IMR-90 (cell line): Measurements from ENCODE around the gene NKAIN2. TPM values are rescaled to one million over a fixed set of nuclear protein-coding genes. Genes with fewer than 3 reads are reported as not detected.

ENCODE experiments used
- ATAC-seq: fragments of 200-7000 bp; cut with Tn5 transposase; 2 replicates; pipeline ENCODE4 v1.9.1; 2020; ENCODE audit warnings: low read depth, mild to moderate bottlenecking, moderate library complexity
- BruUV-seq: library from RNA; stranded (reverse); fragments of 400-500 nt; replicated peaks from 2 replicates; lab custom pipeline; 2021; lab: Mats Ljungman, UMichigan
- CTCF ChIA-PET: fragments of 300-600 bp; formaldehyde crosslinking; extraction: SDS; loops from one replicate; lab custom pipeline; 2021; ENCODE audit warnings: antibody characterized with exemption; lab: Yijun Ruan, JAX
- POLR2A ChIA-PET: fragments of 300-600 bp; sonication (Branson Sonifier 250); formaldehyde crosslinking; loops from one replicate; lab custom pipeline; 2022; ENCODE audit warnings: antibody characterized with exemption; ENCODE audit not compliant: unreplicated experiment; lab: Charles Lee
- DNase-seq: peaks from one replicate; pipeline ENCODE4 v3.0.0; 2013
- H2AFZ ChIP-seq: replicated peaks from 2 replicates; pipeline ENCODE3; 2013; ENCODE audit warnings: low read length, mild to moderate bottlenecking; ENCODE audit not compliant: poor library complexity
- H2AK5ac ChIP-seq: 2 replicates; pipeline ENCODE4 v1.6.1; 2013; ENCODE audit warnings: low read depth, low read length, inconsistent platforms
- H2AK9ac ChIP-seq: replicated peaks from 2 replicates; pipeline ENCODE3; 2013; ENCODE audit warnings: mild to moderate bottlenecking, low read depth, low read length, moderate library complexity; ENCODE audit not compliant: poor library complexity
- H2BK120ac ChIP-seq: 2 replicates; pipeline ENCODE4 v1.6.1; 2013; ENCODE audit warnings: low read depth, low read length, inconsistent platforms
- H2BK15ac ChIP-seq: 3 replicates; pipeline ENCODE4 v1.6.1; 2013; ENCODE audit warnings: low read depth, low read length, inconsistent platforms
- H2BK20ac ChIP-seq: 2 replicates; pipeline ENCODE4 v1.6.1; 2013; ENCODE audit warnings: low read depth, mild to moderate bottlenecking, inconsistent platforms, low read length, moderate library complexity
- H2BK5ac ChIP-seq: 2 replicates; pipeline ENCODE4 v1.6.1; 2013; ENCODE audit warnings: mild to moderate bottlenecking, low read depth, low read length, inconsistent platforms; ENCODE audit not compliant: poor library complexity, severe bottlenecking
- H3K14ac ChIP-seq: replicated peaks from 2 replicates; pipeline ENCODE4 v1.6.1; 2013; ENCODE audit warnings: low read depth, low read length, inconsistent platforms
- H3K18ac ChIP-seq: 2 replicates; pipeline ENCODE4 v1.6.1; 2013; ENCODE audit warnings: low read depth, low read length, control low read depth
- H3K23ac ChIP-seq: 2 replicates; pipeline ENCODE4 v1.6.1; 2013; ENCODE audit warnings: low read depth, low read length, inconsistent platforms
- H3K27ac ChIP-seq: 2 replicates; pipeline ENCODE4 v1.5.1; 2013; ENCODE audit warnings: mild to moderate bottlenecking, control low read depth, low read length; ENCODE audit not compliant: insufficient read depth
- H3K27me3 ChIP-seq: 2 replicates; pipeline ENCODE4 v1.6.1; 2013; ENCODE audit warnings: low read length; ENCODE audit not compliant: control insufficient read depth, insufficient read depth
- H3K36me3 ChIP-seq: 2 replicates; pipeline ENCODE4 v1.6.1; 2013; ENCODE audit warnings: low read length, mixed read lengths; ENCODE audit not compliant: control insufficient read depth, insufficient read depth
- H3K4ac ChIP-seq: 2 replicates; pipeline ENCODE4 v1.6.1; 2013; ENCODE audit warnings: low read depth, low read length, inconsistent platforms
- H3K4me1 ChIP-seq: 2 replicates; pipeline ENCODE4 v1.6.1; 2013; ENCODE audit warnings: low read length, mixed read lengths; ENCODE audit not compliant: control insufficient read depth, insufficient read depth
- H3K4me2 ChIP-seq: 2 replicates; pipeline ENCODE4 v1.6.1; 2013; ENCODE audit warnings: low read depth, mild to moderate bottlenecking, control low read depth, low read length, moderate library complexity
- H3K4me3 ChIP-seq: 2 replicates; pipeline ENCODE4 v1.5.1; 2013; ENCODE audit warnings: low read depth, mild to moderate bottlenecking, control low read depth, low read length, moderate library complexity; ENCODE audit not compliant: insufficient read depth
- H3K56ac ChIP-seq: 2 replicates; pipeline ENCODE4 v1.6.1; 2013; ENCODE audit warnings: low read length, inconsistent platforms; ENCODE audit not compliant: insufficient read depth; ENCODE audit errors: extremely low read depth
- H3K79me1 ChIP-seq, 2 experiments: 2 replicates each; pipeline ENCODE4 v1.6.1; 2013; ENCODE audit warnings: low read length in 2 of 2, inconsistent platforms in 1 of 2, low read depth in 1 of 2
- H3K9ac ChIP-seq: 2 replicates; pipeline ENCODE4 v1.6.1; 2013; ENCODE audit warnings: low read depth, low read length, control low read depth
- H3K9me1 ChIP-seq: 2 replicates; pipeline ENCODE4 v1.6.1; 2013; ENCODE audit warnings: low read length, inconsistent platforms; ENCODE audit not compliant: insufficient read depth
- H3K9me3 ChIP-seq: 2 replicates; pipeline ENCODE4 v1.6.1; 2013; ENCODE audit warnings: low read length; ENCODE audit not compliant: control insufficient read depth, insufficient read depth
- H4K20me1 ChIP-seq: 2 replicates; pipeline ENCODE4 v1.6.1; 2013; ENCODE audit warnings: low read length, inconsistent platforms; ENCODE audit not compliant: insufficient read depth
- H4K5ac ChIP-seq: 2 replicates; pipeline ENCODE4 v1.6.1; 2013; ENCODE audit warnings: mild to moderate bottlenecking, low read depth, low read length, control low read depth
- H4K8ac ChIP-seq, 2 experiments: 2 replicates each; pipeline ENCODE4 v1.6.1; 2013; ENCODE audit warnings: low read depth in 2 of 2, low read length in 2 of 2, control low read depth in 1 of 2, inconsistent platforms in 1 of 2
- H4K91ac ChIP-seq: 2 replicates; pipeline ENCODE4 v1.6.1; 2013; ENCODE audit warnings: low read depth, low read length, inconsistent platforms; ENCODE audit not compliant: insufficient read depth
- WGBS, 2 experiments: methylation state at CpG; one replicate each; pipeline versions ENCODE4 v1.1.5 to v1.1.7; 2013; ENCODE audit warnings: missing lambda C conversion rate in 2 of 2; ENCODE audit not compliant: insufficient read length in 1 of 2; ENCODE audit errors: extremely low coverage in 2 of 2; 5-methylcytosine and 5-hydroxymethylcytosine counted together
- dilution Hi-C: fragments of 300-500 bp; cut with HindIII; formaldehyde crosslinking; loops from one replicate; pipeline ENCODE4 v1.14.3; 2018; ENCODE audit warnings: low sequenced_read_pairs; ENCODE audit not compliant: unreplicated experiment
- in situ Hi-C: fragments of 300-500 bp; cut with MboI; formaldehyde crosslinking; loops from 3 replicates; pipeline ENCODE4 v1.14.3; 2019; ENCODE audit warnings: low sequenced_read_pairs, inconsistent platforms, mixed read lengths
- intact Hi-C: fragments of 100-400 bp; cut with micrococcal nuclease; formaldehyde crosslinking; loops from 2 replicates; pipeline ENCODE4 v1.10.0; 2022
- polyA plus RNA-seq, 3 experiments: library from polyadenylated mRNA; depleted of rRNA; stranded (reverse); fragments of >200 nt; gene quantifications; 2 replicates each; pipeline ENCODE4 v1.2.3, GENCODE V29; 2012; ENCODE audit warnings: low replicate concordance in 1 of 3
- total RNA-seq: library from RNA; depleted of rRNA; stranded (reverse); fragments of >200 nt; gene quantifications from 2 replicates; pipeline ENCODE4 v1.2.3, GENCODE V29; 2012
- TF ChIP-seq, protein P1 (sequence below): fragments of 150-350 bp; IDR thresholded peaks from 2 replicates; pipeline ENCODE4 v1.6.1; 2017; ENCODE audit warnings: mild to moderate bottlenecking, antibody characterized with exemption, low read length, low read depth
- TF ChIP-seq, protein P2 (sequence below): fragments of 150-350 bp; IDR thresholded peaks from 2 replicates; pipeline ENCODE4 v1.6.1; 2016; ENCODE audit warnings: low read depth, mild to moderate bottlenecking, low read length, moderate library complexity, borderline replicate concordance

The NKAIN2 gene
- total and polyA plus RNA-seq, 2 of the 4 experiments (the other 2 are of a cell fraction) = not detected

DNA sequence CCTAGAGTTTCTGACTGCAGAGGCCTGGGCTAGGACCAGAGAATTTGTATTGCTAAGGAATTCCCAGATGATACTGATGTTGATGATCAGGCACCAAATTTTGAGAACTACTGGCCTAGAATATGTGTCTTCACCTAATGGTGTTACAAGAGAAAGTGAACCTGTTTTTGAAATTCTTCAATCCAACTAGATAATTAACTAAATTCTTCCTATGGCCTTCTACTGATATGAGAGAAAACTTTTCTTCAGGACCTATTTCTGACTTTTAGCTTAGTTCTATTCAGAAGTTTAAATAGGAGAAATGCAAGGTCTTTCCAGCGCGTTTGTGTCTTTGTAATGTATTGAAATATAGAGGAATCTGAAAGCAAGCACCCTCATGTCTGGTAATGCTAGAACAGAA, 7.3 kb downstream of the NKAIN2 start:
- intact Hi-C loops (no loop called here), dilution Hi-C loops (no loop called here), in situ Hi-C loops (no loop called here)
- Histone ChIP-seq H3K36me3 (no peaks in the 10 kb centered on the region), H3K27ac (no peak overlapping the region), H4K20me1 (no peaks in the 10 kb centered on the region), H3K9me1 (no peaks in the 10 kb centered on the region), H3K4me1 (no peaks in the 10 kb centered on the region), H4K91ac (no peak overlapping the region), H3K9ac (no peak overlapping the region), H3K23ac (no peak overlapping the region), H4K5ac (no peak overlapping the region), H2BK20ac (no peak overlapping the region), H3K4ac (no peak overlapping the region), H2BK5ac (no peak overlapping the region), H3K56ac (no peak overlapping the region), H4K8ac (no peak overlapping the region), H3K4me3 (no peak overlapping the region), H2AK5ac (no peak overlapping the region), H2AFZ (no peak overlapping the region), H3K18ac (no peak overlapping the region), H3K14ac (no peak overlapping the region), H3K79me1 (no peaks in the 10 kb centered on the region), H3K27me3 (no peaks in the 10 kb centered on the region), H3K9me3 (no peaks in the 10 kb centered on the region), H3K4me2 (no peak overlapping the region), H2AK9ac (no peak overlapping the region), H2BK120ac (no peak overlapping the region), H2BK15ac (no peak overlapping the region)
- no peak for ATAC-seq
- no TSS peak for BruUV-seq
- CTCF ChIA-PET = no interaction called here
- DNase-seq = no peak
- TF ChIP-seq, protein P1, sequence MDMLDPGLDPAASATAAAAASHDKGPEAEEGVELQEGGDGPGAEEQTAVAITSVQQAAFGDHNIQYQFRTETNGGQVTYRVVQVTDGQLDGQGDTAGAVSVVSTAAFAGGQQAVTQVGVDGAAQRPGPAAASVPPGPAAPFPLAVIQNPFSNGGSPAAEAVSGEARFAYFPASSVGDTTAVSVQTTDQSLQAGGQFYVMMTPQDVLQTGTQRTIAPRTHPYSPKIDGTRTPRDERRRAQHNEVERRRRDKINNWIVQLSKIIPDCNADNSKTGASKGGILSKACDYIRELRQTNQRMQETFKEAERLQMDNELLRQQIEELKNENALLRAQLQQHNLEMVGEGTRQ = no peak
- TF ChIP-seq, protein P2, sequence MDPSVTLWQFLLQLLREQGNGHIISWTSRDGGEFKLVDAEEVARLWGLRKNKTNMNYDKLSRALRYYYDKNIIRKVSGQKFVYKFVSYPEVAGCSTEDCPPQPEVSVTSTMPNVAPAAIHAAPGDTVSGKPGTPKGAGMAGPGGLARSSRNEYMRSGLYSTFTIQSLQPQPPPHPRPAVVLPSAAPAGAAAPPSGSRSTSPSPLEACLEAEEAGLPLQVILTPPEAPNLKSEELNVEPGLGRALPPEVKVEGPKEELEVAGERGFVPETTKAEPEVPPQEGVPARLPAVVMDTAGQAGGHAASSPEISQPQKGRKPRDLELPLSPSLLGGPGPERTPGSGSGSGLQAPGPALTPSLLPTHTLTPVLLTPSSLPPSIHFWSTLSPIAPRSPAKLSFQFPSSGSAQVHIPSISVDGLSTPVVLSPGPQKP = no peak
- POLR2A ChIA-PET = no interaction called here
- WGBS, 2 experiments = no CpG with 5 or more reads among the region's 2 CpGs
